SIG-M5 treated with dmso at 0.1 percent for 504 hours (cell line): ENCODE measurements around the gene TMEM222.

Experiments used
- DNase-seq: peaks from one replicate; lab custom pipeline; 2025; ENCODE audit not compliant: unreplicated experiment; lab: John Stamatoyannopoulos, UW

The TMEM222 gene

GRCh38 chr1:27341525-27342252 is 19.7 kb downstream of the TMEM222 start, which contains the start of gene SYTL1:
Gene SYTL1, plus strand, starts transcription at chr1:27342022. Its CDS starts 3,313 bp downstream, at chr1:27345335.
- DNase-seq = peak; percentile 84

GRCh38 chr1:27342391-27342777 is 20.4 kb downstream of the TMEM222 start:
- peak; percentile 43 for DNase-seq

- peak; percentile 89 for DNase-seq
Observed at GRCh38 chr1:27342778-27343638, 21.0 kb downstream of the TMEM222 start.

- no peak for DNase-seq
Observed at GRCh38 chr1:27343639-27344025, 21.7 kb downstream of the TMEM222 start.

GRCh38 chr1:27345272-27345671 is 23.3 kb downstream of the TMEM222 start:
- no peak for DNase-seq

- no peak for DNase-seq
Observed at GRCh38 chr1:27346357-27346756, 24.4 kb downstream of the TMEM222 start.

- DNase-seq = no peak
Observed at GRCh38 chr1:27346991-27347624, 25.1 kb downstream of the TMEM222 start.

GRCh38 chr1:27348861-27349783 is 27.2 kb downstream of the TMEM222 start:
- DNase-seq = peak; percentile 8

- DNase-seq = no peak
Observed at GRCh38 chr1:27349784-27350662, 28.1 kb downstream of the TMEM222 start.

- DNase-seq = no peak
Observed at GRCh38 chr1:27350663-27351540, 28.9 kb downstream of the TMEM222 start.

GRCh38 chr1:27351541-27352107 is 29.7 kb downstream of the TMEM222 start:
- DNase-seq = no peak

GRCh38 chr1:27353166-27353565 is 31.2 kb downstream of the TMEM222 start:
- DNase-seq = no peak

- no peak for DNase-seq
Observed at GRCh38 chr1:27353629-27354028, 31.7 kb downstream of the TMEM222 start.

GRCh38 chr1:27355683-27356082 is 33.7 kb downstream of the TMEM222 start:
- no peak for DNase-seq

- DNase-seq = no peak
Observed at GRCh38 chr1:27356277-27356618, 34.3 kb downstream of the TMEM222 start.

GRCh38 chr1:27356619-27357280 is 34.8 kb downstream of the TMEM222 start:
- DNase-seq = no peak

GRCh38 chr1:27357281-27358037 is 35.5 kb downstream of the TMEM222 start:
- peak; percentile 18 for DNase-seq
